ENCODE results near the gene TBC1D2B. TPM values are rescaled to one million over a fixed set of nuclear protein-coding genes. Genes with fewer than 3 reads are reported as not detected.
"Not testable (repeated sequence)": the region's sequence is repeated elsewhere in the genome, so short reads cannot be mapped to it uniquely, and the experiment has no call there.

Gene TBC1D2B
- total RNA-seq, 4 donors from 2014 or later: 4.7 to 9.6 (median 8.1) TPM

DNA sequence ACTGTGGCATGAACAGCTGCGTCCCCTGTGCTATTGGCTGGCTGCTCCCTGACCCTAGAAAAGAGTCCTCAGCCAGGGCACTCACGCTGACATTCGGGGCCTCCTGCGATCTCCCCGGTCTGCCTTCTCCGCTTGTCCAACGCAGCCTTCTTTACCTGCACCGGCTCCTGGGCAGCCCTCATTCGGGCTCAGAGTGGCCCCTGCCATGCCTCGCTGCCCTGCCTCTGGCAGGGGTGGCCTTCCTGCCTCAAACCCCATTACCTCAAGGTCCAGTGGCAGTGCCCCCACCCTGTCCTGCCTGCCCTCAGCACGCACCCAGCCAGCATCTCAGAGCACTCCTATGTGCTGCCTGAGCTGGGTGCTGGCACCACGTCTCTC lies 86.5 kb downstream of the TBC1D2B start:
- in situ Hi-C loops (cut with MboI; ENCODE audit: low sequenced_read_pairs in 4 of 4): loop anchor here in 1 of 4 donors (10.0 kb wide), 1 partner anchor 114 kb away; no protein-coding TSS in a partner anchor

DNA sequence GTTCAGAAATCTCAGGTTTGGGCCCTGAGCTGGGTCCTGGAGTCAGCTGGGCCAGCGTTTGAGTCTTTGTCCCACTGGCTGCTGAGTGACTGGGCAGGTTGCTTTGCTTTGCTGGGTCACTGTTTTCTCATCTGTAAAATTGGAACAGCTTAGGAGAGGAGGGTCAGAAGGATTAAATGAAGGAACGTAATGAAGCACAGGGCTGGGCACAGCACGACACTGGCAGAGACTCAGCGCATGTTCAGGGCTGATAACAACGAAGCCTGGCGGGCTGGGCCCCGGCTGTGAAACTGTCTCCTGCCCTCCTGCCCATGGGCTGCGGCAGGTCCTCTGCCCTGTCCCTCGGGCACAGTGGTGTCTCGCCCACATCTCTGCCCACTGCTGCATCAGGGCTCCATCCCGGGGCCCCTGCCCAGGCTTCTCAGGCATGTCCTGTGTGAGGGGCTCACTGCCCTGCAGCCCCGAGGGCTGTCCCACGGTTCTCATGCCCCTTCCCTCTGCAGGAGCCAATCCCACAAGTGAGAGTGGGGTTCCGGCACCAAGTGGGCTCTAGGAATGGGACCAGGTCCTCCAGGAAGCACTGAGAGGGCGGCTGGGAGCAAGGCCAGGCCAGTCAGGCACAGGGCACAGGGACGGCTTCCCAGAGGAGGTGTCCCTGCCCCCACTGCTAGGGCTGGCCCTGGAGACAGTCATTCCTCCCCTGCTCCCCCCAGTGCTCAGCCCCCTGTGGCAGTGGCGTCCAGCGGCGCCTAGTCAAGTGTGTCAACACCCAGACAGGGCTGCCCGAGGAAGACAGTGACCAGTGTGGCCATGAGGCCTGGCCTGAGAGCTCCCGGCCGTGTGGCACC lies 88.0 kb downstream of the TBC1D2B start:
- DNase-seq: peak in 1 of 2 donors; percentile 10
- no peaks in the 10 kb centered on the region for H3K27me3 ChIP-seq
- TF ChIP-seq, protein P1, sequence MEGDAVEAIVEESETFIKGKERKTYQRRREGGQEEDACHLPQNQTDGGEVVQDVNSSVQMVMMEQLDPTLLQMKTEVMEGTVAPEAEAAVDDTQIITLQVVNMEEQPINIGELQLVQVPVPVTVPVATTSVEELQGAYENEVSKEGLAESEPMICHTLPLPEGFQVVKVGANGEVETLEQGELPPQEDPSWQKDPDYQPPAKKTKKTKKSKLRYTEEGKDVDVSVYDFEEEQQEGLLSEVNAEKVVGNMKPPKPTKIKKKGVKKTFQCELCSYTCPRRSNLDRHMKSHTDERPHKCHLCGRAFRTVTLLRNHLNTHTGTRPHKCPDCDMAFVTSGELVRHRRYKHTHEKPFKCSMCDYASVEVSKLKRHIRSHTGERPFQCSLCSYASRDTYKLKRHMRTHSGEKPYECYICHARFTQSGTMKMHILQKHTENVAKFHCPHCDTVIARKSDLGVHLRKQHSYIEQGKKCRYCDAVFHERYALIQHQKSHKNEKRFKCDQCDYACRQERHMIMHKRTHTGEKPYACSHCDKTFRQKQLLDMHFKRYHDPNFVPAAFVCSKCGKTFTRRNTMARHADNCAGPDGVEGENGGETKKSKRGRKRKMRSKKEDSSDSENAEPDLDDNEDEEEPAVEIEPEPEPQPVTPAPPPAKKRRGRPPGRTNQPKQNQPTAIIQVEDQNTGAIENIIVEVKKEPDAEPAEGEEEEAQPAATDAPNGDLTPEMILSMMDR (IDR thresholded peaks at IDR 0.05 in 4 of 5, conservative IDR thresholded peaks at IDR 0.05 in 1 of 5): no peak
- no peak for TF ChIP-seq POLR2A (IDR thresholded peaks at IDR 0.05)
- H3K4me3 ChIP-seq: no peak overlapping the region
- no peaks in the 10 kb centered on the region for H3K9me3 ChIP-seq
- no peaks in the 10 kb centered on the region for H3K36me3 ChIP-seq
- intact Hi-C loops (cut with DNase I; ENCODE audit: low total_unique reads): no loop called here
- H3K4me1 ChIP-seq: peaks cover 35 to 49% of the 10 kb centered on the region in 2 donors
- ATAC-seq: no peak
- in situ Hi-C loops (cut with MboI; ENCODE audit: low sequenced_read_pairs in 4 of 4): loop anchor here in 1 of 4 donors (10.0 kb wide), 1 partner anchor 115 kb away; no protein-coding TSS in a partner anchor
- no peak overlapping the region for H3K27ac ChIP-seq

More for the DNA sequence above, 86.5 kb downstream of the TBC1D2B start:
- intact Hi-C loops (cut with DNase I; ENCODE audit: low total_unique reads): no loop called here
- no peaks in the 10 kb centered on the region for H3K36me3 ChIP-seq
- no peaks in the 10 kb centered on the region for H3K9me3 ChIP-seq
- H3K4me1 ChIP-seq: peaks cover 45 to 57% of the 10 kb centered on the region in 2 donors
- TF ChIP-seq, protein P1 (IDR thresholded peaks at IDR 0.05 in 4 of 5, conservative IDR thresholded peaks at IDR 0.05 in 1 of 5): no peak
- no peak for TF ChIP-seq POLR2A (IDR thresholded peaks at IDR 0.05)
- H3K27ac ChIP-seq: peak overlapping the region; percentile 87 to 95 (median 90)
- H3K4me3 ChIP-seq: no peak overlapping the region
- no peak for ATAC-seq
- H3K27me3 ChIP-seq: no peaks in the 10 kb centered on the region
- no peak for DNase-seq

DNA sequence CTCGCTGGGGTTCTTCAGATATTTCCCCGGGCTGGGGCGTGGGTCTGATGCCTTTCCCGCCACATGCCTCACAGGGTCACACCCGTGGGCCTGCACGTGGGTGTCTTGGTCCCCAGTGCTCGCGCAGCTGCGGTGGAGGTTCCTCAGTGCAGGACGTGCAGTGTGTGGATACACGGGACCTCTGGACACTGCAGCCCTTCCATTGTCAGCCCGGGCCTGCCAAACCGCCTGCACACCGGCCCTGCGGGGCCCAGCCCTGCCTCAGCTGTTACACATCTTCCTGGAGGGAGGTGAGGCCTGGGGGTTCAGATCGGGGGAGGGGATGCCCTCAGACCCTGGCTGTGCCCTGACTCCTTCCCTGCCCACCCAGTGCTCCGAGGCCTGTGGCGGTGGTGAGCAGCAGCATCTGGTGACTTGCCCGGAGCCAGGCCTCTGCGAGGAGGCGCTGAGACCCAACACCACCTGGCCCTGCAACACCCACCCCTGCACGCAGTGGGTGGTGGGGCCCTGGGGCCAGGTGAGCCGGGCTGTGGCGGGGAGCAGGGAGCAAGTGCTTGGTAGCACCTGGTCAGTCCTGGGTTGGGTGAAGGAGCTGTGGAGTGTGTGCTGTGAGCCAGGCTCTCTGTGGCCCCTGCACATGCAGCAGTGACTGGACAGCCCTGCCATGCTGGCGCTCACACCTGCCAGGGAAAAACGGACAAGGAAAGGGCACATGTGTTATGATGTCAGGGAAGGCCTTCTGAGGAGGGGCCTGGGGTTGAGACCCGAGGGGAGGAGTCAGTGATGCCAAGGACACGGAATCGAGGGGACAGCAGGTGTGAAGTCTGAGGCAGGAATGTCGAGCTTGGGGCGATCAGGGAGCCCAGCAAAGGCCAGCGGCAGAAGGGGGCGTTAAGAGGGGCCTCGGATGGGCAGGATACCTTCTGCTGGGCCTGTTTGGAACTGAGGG lies 88.9 kb downstream of the TBC1D2B start:
- Histone ChIP-seq H3K36me3 (no peaks in the 10 kb centered on the region), H3K27ac (no peak overlapping the region), H3K4me1 (peaks cover 27 to 40% of the 10 kb centered on the region in 2 donors), H3K4me3 (no peak overlapping the region), H3K27me3 (no peaks in the 10 kb centered on the region), H3K9me3 (no peaks in the 10 kb centered on the region)
- TF ChIP-seq, protein P1 (IDR thresholded peaks at IDR 0.05 in 4 of 5, conservative IDR thresholded peaks at IDR 0.05 in 1 of 5): no peak
- no peak for TF ChIP-seq POLR2A (IDR thresholded peaks at IDR 0.05)
- peak in 1 of 2 donors; percentile 11 for DNase-seq
- no peak for ATAC-seq
- intact Hi-C loops (cut with DNase I; ENCODE audit: low total_unique reads) (no loop called here), in situ Hi-C loops (cut with MboI; ENCODE audit: low sequenced_read_pairs in 4 of 4) (no loop called here)

DNA sequence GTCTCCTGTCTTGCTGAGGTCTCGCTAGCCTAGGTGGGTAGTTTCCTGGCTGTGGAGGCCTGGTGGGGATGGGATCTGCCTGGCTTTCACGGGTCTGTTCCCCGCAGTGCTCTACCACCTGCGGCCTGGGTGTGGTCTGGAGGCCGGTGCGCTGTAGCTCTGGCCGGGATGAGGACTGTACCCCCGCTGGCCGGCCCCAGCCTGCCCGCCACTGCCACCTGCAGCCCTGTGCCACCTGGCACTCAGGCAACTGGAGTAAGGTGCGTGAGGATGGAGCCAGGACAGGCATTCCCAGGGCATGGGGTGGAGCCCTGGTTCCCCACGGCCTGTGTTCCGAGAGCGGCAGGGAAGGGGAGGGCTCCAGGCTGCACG lies 89.8 kb downstream of the TBC1D2B start:
- in situ Hi-C loops (cut with MboI; ENCODE audit: low sequenced_read_pairs in 4 of 4); H3K27ac ChIP-seq; H3K9me3 ChIP-seq; H3K36me3 ChIP-seq; H3K4me3 ChIP-seq; intact Hi-C loops (cut with DNase I; ENCODE audit: low total_unique reads); H3K27me3 ChIP-seq; ATAC-seq: not testable (repeated sequence)
- peaks cover 25 to 31% of the 10 kb centered on the region in 2 donors for H3K4me1 ChIP-seq
- peak in 1 of 2 donors; percentile 9 for DNase-seq

All from gastrocnemius medialis (tissue), 4 donors.